Bone marrow (tissue), 2 donors: ENCODE measurements around the gene DLL4.

Experiments
- DNase-seq, 2 donors: peaks; one replicate each; lab custom pipeline; 2025; lab: John Stamatoyannopoulos, UW

Gene DLL4

GRCh38 chr15:40906091-40906990, 22.8 kb upstream of the DLL4 start:
- peak; percentile 33 to 53 for DNase-seq

GRCh38 chr15:40906991-40907802, 21.9 kb upstream of the DLL4 start:
- no peak for DNase-seq

GRCh38 chr15:40908095-40908494, 21.0 kb upstream of the DLL4 start:
- DNase-seq = no peak

- no peak for DNase-seq
Observed at GRCh38 chr15:40909662-40910630, 19.2 kb upstream of the DLL4 start.

GRCh38 chr15:40911141-40911540, 18.0 kb upstream of the DLL4 start:
- no peak for DNase-seq

GRCh38 chr15:40911693-40912092, 17.4 kb upstream of the DLL4 start:
- no peak for DNase-seq

- no peak for DNase-seq
Observed at GRCh38 chr15:40912478-40912877, 16.7 kb upstream of the DLL4 start.

- DNase-seq = no peak
Observed at GRCh38 chr15:40914013-40914412, 15.1 kb upstream of the DLL4 start.

- no peak for DNase-seq
Observed at GRCh38 chr15:40914486-40914885, 14.7 kb upstream of the DLL4 start.

- DNase-seq = no peak
Observed at GRCh38 chr15:40915116-40915661, 14.0 kb upstream of the DLL4 start.

GRCh38 chr15:40915679-40916078, 13.5 kb upstream of the DLL4 start:
- no peak for DNase-seq

- DNase-seq = no peak
Observed at GRCh38 chr15:40917585-40917984, 11.6 kb upstream of the DLL4 start.

GRCh38 chr15:40918146-40918798, 10.9 kb upstream of the DLL4 start:
- DNase-seq = no peak

- DNase-seq = no peak
Observed at GRCh38 chr15:40918799-40919392, 10.2 kb upstream of the DLL4 start.

GRCh38 chr15:40921949-40922607, 7.1 kb upstream of the DLL4 start:
- no peak for DNase-seq

GRCh38 chr15:40922608-40923005, 6.5 kb upstream of the DLL4 start:
- no peak for DNase-seq

- DNase-seq = no peak
Observed at GRCh38 chr15:40923551-40923950, 5.6 kb upstream of the DLL4 start.

GRCh38 chr15:40925495-40925862, 3.7 kb upstream of the DLL4 start:
- DNase-seq = no peak

GRCh38 chr15:40925863-40926658, 3.1 kb upstream of the DLL4 start:
- no peak for DNase-seq
